Measurements from ENCODE around the gene BBX. TPM values are rescaled to one million over a fixed set of nuclear protein-coding genes. Genes with fewer than 3 reads are reported as not detected.

The BBX gene
- total and polyA plus RNA-seq, 4 donors, result 4.7 to 25.1 (median 20.5) TPM

DNA sequence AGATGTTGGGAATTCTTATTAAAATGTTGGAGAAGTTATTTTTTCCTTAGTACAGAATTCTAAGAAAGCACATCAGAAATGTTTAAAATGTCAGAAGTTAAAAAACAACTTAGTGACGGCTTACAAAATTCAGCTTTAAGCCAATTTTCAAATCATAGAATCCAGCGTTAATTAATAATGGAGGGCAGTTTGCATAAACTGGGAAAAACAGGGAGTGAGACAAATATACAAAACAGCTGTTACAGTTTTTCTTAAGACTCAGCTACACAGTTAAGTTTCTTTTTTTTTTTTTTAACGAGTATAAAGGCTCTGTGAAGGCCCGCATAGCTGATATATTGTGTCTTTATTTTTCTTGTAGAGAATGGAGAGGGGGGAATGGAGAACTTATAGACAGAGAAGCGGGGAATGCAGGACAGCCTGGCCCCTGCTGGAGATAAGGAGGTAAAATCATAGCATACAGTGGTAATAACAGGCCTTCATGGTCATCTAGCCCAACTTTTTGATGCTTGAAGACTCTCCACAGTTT is 164.4 kb downstream of the BBX start:
- Histone ChIP-seq H3K4me3 (ENCODE audit: low read depth in 1 of 3, low read length in 3 of 3) (no peak overlapping the region), H3K4me1 (ENCODE audit: control insufficient read depth in 4 of 4, insufficient read depth in 4 of 4, low read length in 3 of 4) (no peaks in the 10 kb centered on the region), H3K27me3 (ENCODE audit: control insufficient read depth in 4 of 4, insufficient read depth in 4 of 4, low read length in 3 of 4) (no peaks in the 10 kb centered on the region), H3K36me3 (ENCODE audit: control insufficient read depth in 4 of 4, insufficient read depth in 3 of 4, low read depth in 1 of 4, low read length in 3 of 4) (no peaks in the 10 kb centered on the region), H3K27ac (ENCODE audit: low read depth in 1 of 2, low read length in 2 of 2) (no peak overlapping the region), H3K9ac (ENCODE audit: low read depth in 1 of 2, low read length in 2 of 2) (no peak overlapping the region), H3K9me3 (ENCODE audit: control insufficient read depth in 4 of 4, low read length in 3 of 4) (no peaks in the 10 kb centered on the region)
- TF ChIP-seq, protein P1, sequence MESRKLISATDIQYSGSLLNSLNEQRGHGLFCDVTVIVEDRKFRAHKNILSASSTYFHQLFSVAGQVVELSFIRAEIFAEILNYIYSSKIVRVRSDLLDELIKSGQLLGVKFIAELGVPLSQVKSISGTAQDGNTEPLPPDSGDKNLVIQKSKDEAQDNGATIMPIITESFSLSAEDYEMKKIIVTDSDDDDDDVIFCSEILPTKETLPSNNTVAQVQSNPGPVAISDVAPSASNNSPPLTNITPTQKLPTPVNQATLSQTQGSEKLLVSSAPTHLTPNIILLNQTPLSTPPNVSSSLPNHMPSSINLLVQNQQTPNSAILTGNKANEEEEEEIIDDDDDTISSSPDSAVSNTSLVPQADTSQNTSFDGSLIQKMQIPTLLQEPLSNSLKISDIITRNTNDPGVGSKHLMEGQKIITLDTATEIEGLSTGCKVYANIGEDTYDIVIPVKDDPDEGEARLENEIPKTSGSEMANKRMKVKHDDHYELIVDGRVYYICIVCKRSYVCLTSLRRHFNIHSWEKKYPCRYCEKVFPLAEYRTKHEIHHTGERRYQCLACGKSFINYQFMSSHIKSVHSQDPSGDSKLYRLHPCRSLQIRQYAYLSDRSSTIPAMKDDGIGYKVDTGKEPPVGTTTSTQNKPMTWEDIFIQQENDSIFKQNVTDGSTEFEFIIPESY (IDR thresholded peaks at IDR 0.05), result no peak
- TF ChIP-seq FOXA2 (IDR thresholded peaks at IDR 0.05), result no peak
- DNase-seq (ENCODE audit: low spot score), result no peak
- 98% methylated on average over 5 of the region's 5 CpGs for WGBS

- Histone ChIP-seq H3K27ac (ENCODE audit: low read depth in 1 of 2, low read length in 2 of 2) (no peak overlapping the region), H3K4me3 (ENCODE audit: low read depth in 1 of 3, low read length in 3 of 3) (no peak overlapping the region), H3K9ac (ENCODE audit: low read depth in 1 of 2, low read length in 2 of 2) (no peak overlapping the region), H3K27me3 (ENCODE audit: control insufficient read depth in 4 of 4, insufficient read depth in 4 of 4, low read length in 3 of 4) (no peaks in the 10 kb centered on the region), H3K9me3 (ENCODE audit: control insufficient read depth in 4 of 4, low read length in 3 of 4) (no peaks in the 10 kb centered on the region), H3K4me1 (ENCODE audit: control insufficient read depth in 4 of 4, insufficient read depth in 4 of 4, low read length in 3 of 4) (no peaks in the 10 kb centered on the region), H3K36me3 (ENCODE audit: control insufficient read depth in 4 of 4, insufficient read depth in 3 of 4, low read depth in 1 of 4, low read length in 3 of 4) (no peaks in the 10 kb centered on the region)
- TF ChIP-seq, protein P2, sequence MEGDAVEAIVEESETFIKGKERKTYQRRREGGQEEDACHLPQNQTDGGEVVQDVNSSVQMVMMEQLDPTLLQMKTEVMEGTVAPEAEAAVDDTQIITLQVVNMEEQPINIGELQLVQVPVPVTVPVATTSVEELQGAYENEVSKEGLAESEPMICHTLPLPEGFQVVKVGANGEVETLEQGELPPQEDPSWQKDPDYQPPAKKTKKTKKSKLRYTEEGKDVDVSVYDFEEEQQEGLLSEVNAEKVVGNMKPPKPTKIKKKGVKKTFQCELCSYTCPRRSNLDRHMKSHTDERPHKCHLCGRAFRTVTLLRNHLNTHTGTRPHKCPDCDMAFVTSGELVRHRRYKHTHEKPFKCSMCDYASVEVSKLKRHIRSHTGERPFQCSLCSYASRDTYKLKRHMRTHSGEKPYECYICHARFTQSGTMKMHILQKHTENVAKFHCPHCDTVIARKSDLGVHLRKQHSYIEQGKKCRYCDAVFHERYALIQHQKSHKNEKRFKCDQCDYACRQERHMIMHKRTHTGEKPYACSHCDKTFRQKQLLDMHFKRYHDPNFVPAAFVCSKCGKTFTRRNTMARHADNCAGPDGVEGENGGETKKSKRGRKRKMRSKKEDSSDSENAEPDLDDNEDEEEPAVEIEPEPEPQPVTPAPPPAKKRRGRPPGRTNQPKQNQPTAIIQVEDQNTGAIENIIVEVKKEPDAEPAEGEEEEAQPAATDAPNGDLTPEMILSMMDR (IDR thresholded peaks at IDR 0.05; ENCODE audit: low read depth, low read length, missing input control), result no peak
- TF ChIP-seq FOXA2 (IDR thresholded peaks at IDR 0.05) (no peak), RAD21 (IDR thresholded peaks at IDR 0.05) (no peak), YY1 (IDR thresholded peaks at IDR 0.05) (no peak), EGR1 (IDR thresholded peaks at IDR 0.05; ENCODE audit: low read depth in 2 of 2) (no peak), HNF4G (IDR thresholded peaks at IDR 0.05) (no peak), FOXA1 (IDR thresholded peaks at IDR 0.05) (no peak), SP1 (IDR thresholded peaks at IDR 0.05) (no peak), NR2F2 (IDR thresholded peaks at IDR 0.05) (no peak), HNF4A (conservative IDR thresholded peaks at IDR 0.05) (no peak), ATF3 (IDR thresholded peaks at IDR 0.05) (no peak), GABPA (IDR thresholded peaks at IDR 0.05 in 1 of 2, conservative IDR thresholded peaks at IDR 0.05 in 1 of 2) (no peak), MAX (IDR thresholded peaks at IDR 0.05) (no peak), TAF1 (conservative IDR thresholded peaks at IDR 0.05) (no peak), REST (IDR thresholded peaks at IDR 0.05) (no peak), JUND (IDR thresholded peaks at IDR 0.05) (no peak)
- TF ChIP-seq, protein P1 (IDR thresholded peaks at IDR 0.05), result no peak
- no peak for DNase-seq (ENCODE audit: low spot score)
- 64% methylated on average over 6 of the region's 6 CpGs for WGBS
Observed at GRCh38 chr3:107689355-107689754, 166.6 kb downstream of the BBX start.
